Panc1 (cell line): ENCODE measurements around the gene CMPK1. TPM values are rescaled to one million over a fixed set of nuclear protein-coding genes. Genes with fewer than 3 reads are reported as not detected.
A peak's percentile ranks its signal among the peaks of the same experiment; 100 is the strongest.

Experiments
- ATAC-seq: fragments of 200-7000 bp; cut with Tn5 transposase; 2 replicates; pipeline ENCODE4 v1.9.1; 2020; ENCODE audit warnings: mild to moderate bottlenecking, moderate library complexity
- BruUV-seq: library from RNA; stranded (reverse); fragments of 400-500 nt; replicated peaks from 2 replicates; lab custom pipeline; 2021; lab: Mats Ljungman, UMichigan
- CTCF ChIA-PET: fragments of 300-600 bp; sonication (Branson Sonifier 250); formaldehyde crosslinking; loops from one replicate; lab custom pipeline; 2022; ENCODE audit warnings: antibody characterized with exemption; lab: Charles Lee
- POLR2A ChIA-PET: fragments of 300-600 bp; sonication (Branson Sonifier 250); formaldehyde crosslinking; loops from one replicate; lab custom pipeline; 2022; ENCODE audit warnings: antibody characterized with exemption; lab: Charles Lee
- DNase-seq: peaks from one replicate; pipeline ENCODE4 v3.0.0-alpha.2; 2010; ENCODE audit warnings: low read depth, low spot score
- H3K27ac ChIP-seq: 2 replicates; pipeline ENCODE4 v1.5.1; 2011; ENCODE audit warnings: mild to moderate bottlenecking, low read length, inconsistent platforms
- H3K27me3 ChIP-seq: fragments of 200-500 bp; sonication (Bioruptor generic); 2 replicates; pipeline ENCODE4 v1.6.0; 2014; ENCODE audit warnings: low read length, inconsistent platforms; ENCODE audit not compliant: control insufficient read depth, insufficient read depth
- H3K36me3 ChIP-seq: fragments of 200-500 bp; sonication (Bioruptor generic); 2 replicates; pipeline ENCODE4 v1.5.1; 2014; ENCODE audit warnings: inconsistent platforms, mild to moderate bottlenecking, low read length, moderate library complexity; ENCODE audit not compliant: control insufficient read depth, insufficient read depth
- H3K4me1 ChIP-seq: 2 replicates; pipeline ENCODE4 v1.5.1; 2011; ENCODE audit warnings: inconsistent platforms, mild to moderate bottlenecking, low read length, moderate library complexity; ENCODE audit not compliant: control insufficient read depth, insufficient read depth
- H3K4me3 ChIP-seq, 2 experiments: 2 replicates each; pipeline ENCODE4 v1.5.1; 2011 to 2012; ENCODE audit warnings: low read depth in 2 of 2, low read length in 2 of 2, mild to moderate bottlenecking in 2 of 2, inconsistent platforms in 1 of 2, moderate library complexity in 1 of 2
- H3K9me3 ChIP-seq: fragments of 200-500 bp; sonication (Bioruptor generic); 2 replicates; pipeline ENCODE4 v1.5.1; 2014; ENCODE audit warnings: low read depth, mild to moderate bottlenecking, inconsistent platforms, low read length, moderate library complexity; ENCODE audit not compliant: control insufficient read depth, insufficient read depth
- CTCF ChIP-seq: fragments of 450-650 bp; IDR thresholded peaks from 2 replicates; pipeline ENCODE4 v1.5.1; 2017; ENCODE audit warnings: mild to moderate bottlenecking
- POLR2AphosphoS5 ChIP-seq: IDR thresholded peaks from 2 replicates; pipeline ENCODE4 v1.6.1; 2012; ENCODE audit warnings: mild to moderate bottlenecking, low read depth, low read length, moderate library complexity
- SIN3A ChIP-seq: IDR thresholded peaks from 2 replicates; pipeline ENCODE4 v1.6.1; 2012; ENCODE audit warnings: low read depth, mild to moderate bottlenecking, low read length, moderate library complexity, borderline replicate concordance; ENCODE audit not compliant: insufficient read depth
- TCF7L2 ChIP-seq: IDR thresholded peaks from 2 replicates; pipeline ENCODE4 v1.6.1; 2011; ENCODE audit warnings: mild to moderate bottlenecking, low read depth, low read length, inconsistent platforms
- in situ Hi-C: cut with HindIII; loops from 2 replicates; pipeline ENCODE4 v1.10.0; 2016; ENCODE audit warnings: low sequenced_read_pairs, low pct_unique_long_range_greater_than_20kb
- intact Hi-C: fragments of 100-400 bp; cut with micrococcal nuclease; formaldehyde crosslinking; loops from one replicate; pipeline ENCODE4 v1.10.0; 2022; ENCODE audit not compliant: unreplicated experiment
- total RNA-seq: library from RNA; stranded (reverse); gene quantifications from one replicate; pipeline ENCODE4 v1.2.1, GENCODE V29; 2021; ENCODE audit not compliant: unreplicated experiment
- TF ChIP-seq, protein P1 (sequence below), 2 experiments: IDR thresholded peaks; 2 replicates each; pipeline ENCODE4 v1.6.1; 2011 to 2012; ENCODE audit warnings: low read depth in 2 of 2, control low read depth in 1 of 2, low read length in 1 of 2, mild to moderate bottlenecking in 1 of 2, moderate library complexity in 1 of 2; ENCODE audit not compliant: insufficient read depth in 1 of 2

Gene CMPK1
- total RNA-seq, 1 experiment from 2014 or later: 85.1 TPM

GRCh38 chr1:47388030-47388890 lies 54.7 kb downstream of the CMPK1 start:
- BruUV-seq: no TSS peak
- no peak for DNase-seq
- Histone ChIP-seq H3K27me3 (no peaks in the 10 kb centered on the region; the same call in 1 of the 2 replicates), H3K4me1 (no peaks in the 10 kb centered on the region; the same call in 1 of the 2 replicates), H3K4me3 (no peak overlapping the region), H3K36me3 (no peaks in the 10 kb centered on the region), H3K27ac (no peak overlapping the region), H3K9me3 (no peaks in the 10 kb centered on the region)
- CTCF ChIA-PET: interaction anchor here (1.5 to 4.6 kb wide), 3 partner anchors 49 to 338 kb away, joined by 3 to 31 read pairs (median 26); partner anchors contain the start of gene FOXD2
- in situ Hi-C loops (no loop called here), intact Hi-C loops (loop anchor here (5.0 kb wide), 2 partner anchors 324 to 339 kb away; no protein-coding TSS in a partner anchor)
- TF ChIP-seq POLR2AphosphoS5 (no peak), CTCF (no peak), TCF7L2 (no peak), SIN3A (no peak)
- TF ChIP-seq, protein P1, sequence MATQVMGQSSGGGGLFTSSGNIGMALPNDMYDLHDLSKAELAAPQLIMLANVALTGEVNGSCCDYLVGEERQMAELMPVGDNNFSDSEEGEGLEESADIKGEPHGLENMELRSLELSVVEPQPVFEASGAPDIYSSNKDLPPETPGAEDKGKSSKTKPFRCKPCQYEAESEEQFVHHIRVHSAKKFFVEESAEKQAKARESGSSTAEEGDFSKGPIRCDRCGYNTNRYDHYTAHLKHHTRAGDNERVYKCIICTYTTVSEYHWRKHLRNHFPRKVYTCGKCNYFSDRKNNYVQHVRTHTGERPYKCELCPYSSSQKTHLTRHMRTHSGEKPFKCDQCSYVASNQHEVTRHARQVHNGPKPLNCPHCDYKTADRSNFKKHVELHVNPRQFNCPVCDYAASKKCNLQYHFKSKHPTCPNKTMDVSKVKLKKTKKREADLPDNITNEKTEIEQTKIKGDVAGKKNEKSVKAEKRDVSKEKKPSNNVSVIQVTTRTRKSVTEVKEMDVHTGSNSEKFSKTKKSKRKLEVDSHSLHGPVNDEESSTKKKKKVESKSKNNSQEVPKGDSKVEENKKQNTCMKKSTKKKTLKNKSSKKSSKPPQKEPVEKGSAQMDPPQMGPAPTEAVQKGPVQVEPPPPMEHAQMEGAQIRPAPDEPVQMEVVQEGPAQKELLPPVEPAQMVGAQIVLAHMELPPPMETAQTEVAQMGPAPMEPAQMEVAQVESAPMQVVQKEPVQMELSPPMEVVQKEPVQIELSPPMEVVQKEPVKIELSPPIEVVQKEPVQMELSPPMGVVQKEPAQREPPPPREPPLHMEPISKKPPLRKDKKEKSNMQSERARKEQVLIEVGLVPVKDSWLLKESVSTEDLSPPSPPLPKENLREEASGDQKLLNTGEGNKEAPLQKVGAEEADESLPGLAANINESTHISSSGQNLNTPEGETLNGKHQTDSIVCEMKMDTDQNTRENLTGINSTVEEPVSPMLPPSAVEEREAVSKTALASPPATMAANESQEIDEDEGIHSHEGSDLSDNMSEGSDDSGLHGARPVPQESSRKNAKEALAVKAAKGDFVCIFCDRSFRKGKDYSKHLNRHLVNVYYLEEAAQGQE (IDR thresholded peaks at IDR 0.05; ENCODE audit: insufficient read depth in 1 of 2, low read depth in 2 of 2, low read length in 1 of 2): no peak
- POLR2A ChIA-PET: interaction anchor here (0.6 kb wide), 1 partner anchor 34 kb away, joined by 4 read pairs; no protein-coding TSS in a partner anchor
- peak; percentile 51 for ATAC-seq

DNA sequence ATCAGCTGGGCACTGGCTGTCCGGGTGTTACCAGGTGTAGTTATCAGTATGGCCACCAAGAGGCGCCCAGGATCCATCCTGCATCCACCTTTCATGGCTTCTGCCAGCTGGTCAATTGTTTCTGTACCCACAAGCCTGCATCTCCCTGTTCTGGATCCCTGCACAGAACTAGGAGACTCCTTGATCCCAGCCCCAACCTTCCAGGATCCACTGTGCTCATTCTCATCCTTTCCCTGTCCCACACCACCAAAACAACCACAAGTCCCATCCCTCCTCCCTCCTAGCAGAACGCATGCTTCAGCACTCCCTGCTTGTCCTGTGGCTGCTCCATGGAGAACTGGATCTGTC lies 55.3 kb downstream of the CMPK1 start:
- CTCF ChIA-PET: interaction anchor here (1.5 to 4.6 kb wide), 3 partner anchors 48 to 338 kb away, joined by 3 to 31 read pairs (median 26); partner anchors contain the start of gene FOXD2
- intact Hi-C loops (loop anchor here (5.0 kb wide), 2 partner anchors 323 to 338 kb away; no protein-coding TSS in a partner anchor), in situ Hi-C loops (no loop called here)
- Histone ChIP-seq H3K4me1 (no peaks in the 10 kb centered on the region; the same call in 1 of the 2 replicates), H3K27me3 (no peaks in the 10 kb centered on the region; the same call in 1 of the 2 replicates), H3K27ac (no peak overlapping the region), H3K36me3 (no peaks in the 10 kb centered on the region), H3K4me3 (no peak overlapping the region), H3K9me3 (no peaks in the 10 kb centered on the region)
- no TSS peak for BruUV-seq
- DNase-seq (peak; percentile 66), ATAC-seq (peak; percentile 94)
- TF ChIP-seq SIN3A (no peak), CTCF (peak; percentile 94)
- POLR2A ChIA-PET: interaction anchor here (0.6 kb wide), 1 partner anchor 49 kb away, joined by 4 read pairs; the partner anchor contains the start of gene FOXD2
